GM13976 (cell line): Measurements from ENCODE around the gene ELANE.

Source experiments
- DNase-seq: peaks from one replicate; pipeline ENCODE4 v3.0.0; 2012; ENCODE audit warnings: low spot score
- CTCF ChIP-seq: IDR thresholded peaks from 2 replicates; pipeline ENCODE4 v1.5.1; 2012; ENCODE audit warnings: borderline replicate concordance, mild to moderate bottlenecking; ENCODE audit not compliant: insufficient read depth; ENCODE audit errors: extremely low read depth, missing control alignments, control extremely low read depth
- in situ Hi-C: fragments of 300-500 bp; cut with MboI; formaldehyde crosslinking; loops from one replicate; pipeline ENCODE4 v1.12.0; 2022; ENCODE audit warnings: low sequenced_read_pairs, mixed read lengths, inconsistent platforms; ENCODE audit not compliant: unreplicated experiment

ELANE gene

GRCh38 chr19:867301-867793 is 15.2 kb downstream of the ELANE start:
- in situ Hi-C loops: loop anchor here (10.0 kb wide), 1 partner anchor 47 kb away; the partner anchor contains the start of genes KISS1R and R3HDM4
- TF ChIP-seq CTCF: no peak
- DNase-seq: no peak

- no peak for TF ChIP-seq CTCF
- no peak for DNase-seq
- in situ Hi-C loops: loop anchor here (10.0 kb wide), 1 partner anchor 47 kb away; the partner anchor contains the start of genes KISS1R and R3HDM4
These were observed 15.9 kb downstream of the ELANE start for GRCh38 chr19:867855-868457.

- no peak for TF ChIP-seq CTCF
- no peak for DNase-seq
- in situ Hi-C loops: loop anchor here (10.0 kb wide), 1 partner anchor 46 kb away; the partner anchor contains the start of genes KISS1R and R3HDM4
These were observed 16.5 kb downstream of the ELANE start for GRCh38 chr19:868458-869244.

- TF ChIP-seq CTCF: no peak
- DNase-seq: no peak
- in situ Hi-C loops: loop anchor here (10.0 kb wide), 1 partner anchor 45 kb away; the partner anchor contains the start of genes KISS1R and R3HDM4
These were observed 17.4 kb downstream of the ELANE start for GRCh38 chr19:869245-870177.

GRCh38 chr19:870314-870713 is 18.2 kb downstream of the ELANE start:
- no peak for DNase-seq
- no peak for TF ChIP-seq CTCF
- in situ Hi-C loops: no loop called here

GRCh38 chr19:870963-871401 is 18.9 kb downstream of the ELANE start:
- TF ChIP-seq CTCF: no peak
- in situ Hi-C loops: no loop called here
- DNase-seq: no peak
